DMS 273 (cell line): ENCODE results near the gene MEDAG.
"Not testable (repeated sequence)": the region's sequence is repeated elsewhere in the genome, so short reads cannot be mapped to it uniquely, and the experiment has no call there.

Source experiments
- DNase-seq: peaks from one replicate; lab custom pipeline; 2025; ENCODE audit not compliant: unreplicated experiment; lab: John Stamatoyannopoulos, UW

Gene MEDAG

DNA sequence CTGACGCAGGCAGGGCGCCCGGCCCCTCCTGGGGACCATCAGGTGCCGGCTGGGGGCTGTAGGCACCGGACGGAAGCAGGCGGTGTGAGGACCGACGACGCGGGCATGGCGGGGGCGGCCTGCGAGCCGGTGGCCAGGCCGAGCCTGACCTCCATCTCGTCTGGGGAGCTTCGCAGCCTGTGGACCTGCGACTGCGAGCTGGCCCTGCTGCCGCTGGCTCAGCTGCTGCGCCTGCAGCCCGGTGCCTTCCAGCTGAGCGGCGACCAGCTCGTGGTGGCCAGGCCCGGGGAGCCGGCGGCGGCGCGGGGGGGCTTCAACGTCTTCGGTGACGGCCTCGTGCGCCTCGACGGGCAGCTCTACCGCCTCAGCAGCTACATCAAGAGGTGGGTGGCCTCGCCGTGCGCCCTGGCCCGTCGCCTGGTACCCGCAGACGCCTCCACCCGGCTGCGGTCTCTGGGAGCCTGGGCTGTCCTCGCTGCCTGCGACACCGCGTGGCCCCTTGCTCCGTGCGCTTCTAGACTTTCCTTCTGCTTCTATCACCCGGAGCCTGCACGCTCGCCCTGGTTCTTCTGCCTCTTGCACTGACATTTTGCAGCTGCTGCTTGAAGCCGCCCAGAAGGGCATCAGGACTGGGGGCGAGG is 460 bp downstream of the MEDAG start:
- DNase-seq = no peak

GRCh38 chr13:30907121-30907861 is 1.2 kb downstream of the MEDAG start:
- no peak for DNase-seq

DNA sequence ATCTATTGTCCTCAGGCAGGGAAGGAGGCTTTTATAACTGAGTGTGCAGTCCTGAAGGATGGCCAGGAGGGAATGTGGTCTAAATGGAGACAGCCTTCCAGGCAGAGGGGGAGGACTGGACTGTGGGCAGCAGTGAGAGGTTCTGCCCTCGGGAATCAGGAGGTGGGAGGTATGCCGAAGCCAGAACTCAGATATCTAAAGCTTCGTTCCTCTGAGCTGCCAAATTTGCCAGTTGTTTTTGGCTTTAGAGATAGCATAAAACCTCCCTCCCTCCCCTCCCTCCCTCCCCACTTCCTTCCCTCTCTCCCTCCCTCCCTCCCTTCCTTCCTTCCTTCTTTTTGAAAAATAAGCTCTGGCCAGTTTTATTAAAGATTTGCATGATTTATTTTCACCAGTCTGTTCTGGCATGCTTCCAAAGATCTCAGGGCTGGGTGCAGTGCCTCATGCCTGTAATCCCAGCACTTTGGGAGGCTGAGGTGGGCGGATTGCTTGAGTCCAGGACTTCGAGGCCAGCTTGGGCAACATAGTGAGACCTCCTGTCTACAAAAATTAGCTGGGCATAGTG is 2.4 kb downstream of the MEDAG start:
- DNase-seq = no peak

DNA sequence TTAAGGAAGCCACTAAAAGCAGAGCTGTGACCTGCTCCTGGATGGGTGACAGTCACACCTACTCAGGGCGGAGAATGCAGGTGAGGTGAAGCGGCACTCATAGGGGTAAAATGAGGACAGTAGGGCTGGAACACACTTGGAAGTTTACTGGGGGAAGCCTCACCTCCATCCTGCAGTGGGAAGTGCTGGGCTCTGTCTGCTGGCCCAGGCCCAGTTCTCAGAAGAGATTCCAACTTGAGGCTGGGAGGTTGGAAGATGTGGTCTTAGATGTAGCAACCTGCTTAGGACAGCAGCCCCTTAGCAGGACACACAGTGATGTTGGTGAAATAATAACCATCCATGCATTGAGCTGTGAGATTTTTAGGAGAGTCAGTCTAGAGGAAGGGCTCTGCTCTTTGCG is 4.6 kb downstream of the MEDAG start:
- DNase-seq = no peak

- DNase-seq = no peak
These were observed 9.8 kb downstream of the MEDAG start for GRCh38 chr13:30915691-30916541.

- DNase-seq = no peak
These were observed 10.9 kb downstream of the MEDAG start for GRCh38 chr13:30916991-30917390.

GRCh38 chr13:30918662-30919405 is 12.8 kb downstream of the MEDAG start:
- no peak for DNase-seq

GRCh38 chr13:30920162-30920909 is 14.3 kb downstream of the MEDAG start:
- DNase-seq = no peak

- no peak for DNase-seq
These were observed 17.3 kb downstream of the MEDAG start for GRCh38 chr13:30923418-30923817.

DNA sequence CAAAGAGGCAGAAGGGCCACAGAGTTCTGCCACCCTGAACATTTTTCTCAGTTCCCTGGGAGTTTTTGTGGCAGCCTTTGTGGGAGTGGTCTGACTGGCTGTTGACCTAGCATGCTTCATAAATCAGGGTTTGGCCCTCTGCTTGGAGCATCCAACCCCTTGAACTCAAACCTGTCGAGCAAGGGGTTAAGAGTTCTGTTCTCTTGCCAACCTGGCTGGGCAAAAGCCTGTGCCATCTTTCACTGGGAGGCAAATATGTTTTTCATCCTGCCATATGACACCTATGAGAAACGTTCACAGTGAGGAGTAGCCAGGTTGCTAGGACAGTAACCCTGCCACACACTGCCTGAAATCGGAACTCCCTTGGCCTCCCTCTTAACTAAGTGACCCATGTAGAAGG is 18.6 kb downstream of the MEDAG start:
- no peak for DNase-seq

DNA sequence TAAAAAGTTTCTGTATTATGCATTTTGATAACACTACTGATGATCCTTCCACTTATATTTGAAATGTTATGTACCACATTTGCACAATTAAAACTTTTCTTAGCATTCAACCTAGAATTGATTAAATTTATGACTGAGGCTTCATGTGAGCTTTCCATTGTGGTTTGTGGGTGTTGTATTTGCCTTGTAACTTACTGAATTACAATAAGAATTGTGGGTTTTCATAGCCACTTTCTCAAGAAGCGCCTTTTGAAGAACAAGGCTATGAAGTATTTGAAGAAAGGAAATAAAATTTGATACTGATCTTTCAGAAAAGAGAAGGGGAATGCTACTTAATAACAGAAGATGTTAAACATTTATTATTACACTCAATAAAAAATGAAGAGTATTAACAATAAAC is 19.4 kb downstream of the MEDAG start:
- DNase-seq = no peak

- no peak for DNase-seq
These were observed 20.7 kb downstream of the MEDAG start for GRCh38 chr13:30926781-30927180.

DNA sequence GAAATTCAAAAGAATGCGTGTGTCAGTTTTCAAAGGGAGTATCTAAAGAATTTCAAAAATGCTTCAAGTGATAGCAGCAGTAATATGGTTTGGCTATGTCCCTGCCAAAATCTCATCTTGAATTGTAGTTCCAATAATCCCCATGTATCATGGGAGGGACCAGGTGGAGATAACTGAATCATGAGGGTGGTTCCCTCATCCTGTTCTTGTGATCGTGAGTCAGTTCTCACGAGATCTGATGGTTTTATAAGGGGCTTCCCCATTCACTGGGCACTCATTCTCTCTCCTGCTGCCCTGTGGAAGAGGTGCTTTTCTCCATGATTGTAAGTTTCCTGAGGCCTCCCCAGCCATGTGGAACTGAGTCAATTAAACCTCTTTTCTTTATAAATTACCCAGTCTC is 21.1 kb downstream of the MEDAG start:
- not testable (repeated sequence) for DNase-seq

- no peak for DNase-seq
These were observed 21.5 kb downstream of the MEDAG start for GRCh38 chr13:30927595-30927994.

- no peak for DNase-seq
These were observed 22.9 kb downstream of the MEDAG start for GRCh38 chr13:30928978-30929377.

DNA sequence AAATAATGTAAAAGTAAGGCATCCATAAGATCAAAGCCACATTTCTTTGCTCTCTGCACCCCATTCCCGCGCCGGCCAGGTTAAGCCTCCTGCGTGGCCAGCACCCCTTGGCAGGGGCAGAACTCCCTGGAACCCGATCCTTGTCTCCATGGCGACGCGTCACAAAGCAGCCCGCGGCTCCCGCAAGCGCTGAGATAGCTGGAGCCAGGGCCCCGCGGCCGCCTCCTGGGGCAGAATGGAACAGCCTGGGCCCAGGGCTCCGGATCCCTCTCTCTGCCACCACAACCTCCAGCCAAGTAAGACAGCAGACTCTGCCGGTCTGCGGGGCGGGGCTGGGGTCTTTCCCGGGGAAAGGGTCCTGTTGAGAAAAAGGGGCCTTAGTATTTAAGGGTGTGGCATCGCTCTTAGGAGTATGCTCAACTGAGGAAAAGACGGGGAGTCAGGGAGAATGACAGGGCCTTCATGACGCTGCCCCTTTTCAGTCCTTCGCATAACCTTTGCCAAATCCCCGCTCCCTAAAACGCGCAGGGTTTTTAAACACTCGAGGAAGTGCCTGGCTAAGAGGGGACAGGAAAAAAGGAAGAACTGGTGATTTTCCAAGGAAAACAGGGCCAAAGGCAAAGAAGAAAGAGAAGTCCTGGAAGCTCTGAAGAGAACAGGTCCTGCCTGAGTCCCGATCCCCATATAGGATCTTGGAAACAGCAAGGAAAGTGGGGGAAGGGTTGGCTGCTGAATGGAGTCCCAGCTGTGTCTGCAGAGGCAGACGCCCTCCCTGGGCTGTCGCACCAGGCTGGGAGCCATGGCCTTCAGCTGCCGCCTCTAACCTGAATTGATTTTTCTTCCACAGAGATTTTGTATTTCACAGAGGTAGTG is 26.6 kb downstream of the MEDAG start, which contains the start of gene TEX26:
Gene TEX26 (plus strand): TSS at position 176 of the 873 bp plus-strand sequence. CDS start 60 bp downstream, at position 236.
- DNase-seq = peak; percentile 77

DNA sequence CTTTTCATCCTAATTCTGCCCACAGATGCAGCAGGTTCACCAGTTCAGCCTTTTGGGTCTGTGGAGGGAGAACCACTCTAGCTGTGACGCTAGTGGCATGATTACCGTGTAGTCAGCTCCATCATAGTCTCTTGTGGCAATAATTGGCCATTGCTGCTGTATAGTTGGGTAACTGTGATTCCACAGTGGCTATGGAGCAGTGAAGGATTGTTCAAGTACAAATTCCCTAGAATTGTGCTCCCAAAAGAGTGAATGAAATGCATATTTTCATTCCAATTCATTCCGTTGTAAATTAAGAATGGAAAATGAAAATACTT is 27.2 kb downstream of the MEDAG start:
- DNase-seq = no peak

GRCh38 chr13:30934381-30934780 is 28.3 kb downstream of the MEDAG start:
- DNase-seq = peak; percentile 6

- DNase-seq = no peak
These were observed 28.7 kb downstream of the MEDAG start for GRCh38 chr13:30934803-30935202.
